GM18867 (cell line): ENCODE data around the gene NPLOC4.

Source experiments
- ATAC-seq: cut with Tn5 transposase; IDR thresholded peaks from one replicate; pipeline ENCODE4 v1.9.1; 2021; ENCODE audit warnings: mild to moderate bottlenecking, moderate library complexity; ENCODE audit not compliant: unreplicated experiment

NPLOC4 gene

DNA sequence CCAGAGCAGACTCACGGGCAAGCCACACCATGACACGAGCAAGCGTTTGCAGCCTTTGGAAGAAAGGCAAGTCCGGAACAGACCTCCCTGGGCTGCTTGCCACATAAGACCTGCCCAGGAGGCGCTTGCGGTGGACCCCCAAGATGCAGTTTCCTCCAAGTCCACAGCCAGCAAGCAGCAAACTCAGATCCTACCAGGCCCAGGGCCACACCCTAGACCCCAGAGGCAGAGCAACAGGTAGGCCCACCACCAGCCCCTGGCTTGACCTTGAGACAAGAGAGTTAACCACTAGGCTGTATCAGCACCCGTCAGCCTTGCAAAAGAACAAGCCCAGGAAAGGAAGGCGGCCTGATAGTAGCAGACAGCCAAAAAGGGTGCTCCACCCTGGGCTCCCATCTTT, 87.1 kb downstream of the NPLOC4 start:
- ATAC-seq: no peak

DNA sequence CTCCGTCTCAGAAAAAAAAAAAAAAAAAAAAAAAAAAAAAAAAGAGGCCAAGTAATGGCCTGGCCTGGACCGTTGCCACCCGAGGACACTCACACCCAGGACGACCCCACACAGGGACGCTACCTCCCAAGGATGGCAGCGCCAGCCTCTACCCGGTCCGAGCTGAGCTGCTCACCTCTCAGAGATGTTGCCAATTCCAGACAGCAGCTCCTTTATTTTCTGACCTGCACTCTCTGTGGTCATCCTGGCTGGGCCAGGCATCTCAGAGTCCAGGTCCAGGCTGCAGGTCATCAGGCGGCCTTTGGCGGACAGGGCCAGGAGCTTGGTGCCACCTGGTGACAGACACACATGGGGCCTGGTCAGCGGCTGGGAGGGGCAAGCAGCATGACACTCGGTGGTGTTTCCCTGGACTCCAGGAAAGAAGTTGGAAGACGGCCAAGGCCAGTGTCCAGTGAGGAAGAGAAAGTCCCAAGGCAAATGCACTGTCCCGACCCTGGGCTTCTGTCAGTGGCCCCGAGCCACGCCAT, 87.8 kb downstream of the NPLOC4 start:
- no peak for ATAC-seq

DNA sequence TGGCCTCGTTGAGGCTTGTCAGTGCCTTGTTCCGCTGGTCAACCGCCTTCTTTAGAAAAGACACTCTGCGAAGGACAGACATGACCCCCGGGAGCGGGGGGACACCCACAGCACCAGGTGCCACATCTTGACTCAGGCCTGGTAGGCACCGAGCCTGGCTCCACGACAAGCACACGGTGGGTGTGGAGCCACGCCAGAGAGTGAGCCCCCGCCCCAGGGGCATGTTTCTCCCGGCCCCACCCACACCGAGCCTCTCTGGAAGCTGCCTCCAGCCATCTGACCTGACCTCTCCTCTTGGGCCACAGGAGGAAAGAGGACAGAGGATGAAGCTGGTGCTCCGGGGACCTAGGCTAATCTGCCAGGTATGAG, 89.3 kb downstream of the NPLOC4 start:
- no peak for ATAC-seq

DNA sequence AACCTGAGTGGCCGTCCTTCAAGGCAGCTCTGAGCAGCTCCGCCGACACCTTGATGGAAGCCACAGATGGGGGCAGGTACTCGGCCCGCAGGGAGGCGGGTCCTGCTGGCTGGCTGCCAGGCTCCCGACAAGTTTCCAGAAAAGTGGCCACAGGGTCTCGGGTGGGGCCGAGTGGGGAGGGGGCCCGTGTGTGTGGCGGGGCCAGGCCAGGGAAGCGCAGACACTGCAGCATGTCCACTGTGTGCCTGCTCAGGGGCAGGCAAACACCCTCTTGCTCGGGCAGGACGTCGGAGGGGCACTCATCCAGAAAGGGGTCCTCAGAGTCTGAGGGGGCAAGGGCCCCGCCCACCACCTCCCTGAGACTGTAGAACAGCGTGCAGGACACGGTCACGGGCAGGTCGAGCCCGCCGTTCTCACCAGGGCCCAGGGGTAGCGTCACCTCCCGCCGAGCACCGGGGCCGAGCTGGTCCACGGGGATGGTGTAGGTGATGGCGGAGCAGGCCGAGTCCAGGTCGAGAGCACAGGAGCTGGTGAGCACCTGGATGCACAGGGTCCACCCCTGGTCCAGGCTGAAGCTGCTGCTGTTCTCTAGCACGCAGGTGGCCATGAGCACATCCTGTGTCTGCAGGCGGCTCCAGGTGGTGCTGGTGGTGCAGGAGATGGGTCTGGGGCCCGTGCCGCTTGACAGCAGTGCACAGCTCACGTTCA, 89.9 kb downstream of the NPLOC4 start:
- ATAC-seq: no peak

DNA sequence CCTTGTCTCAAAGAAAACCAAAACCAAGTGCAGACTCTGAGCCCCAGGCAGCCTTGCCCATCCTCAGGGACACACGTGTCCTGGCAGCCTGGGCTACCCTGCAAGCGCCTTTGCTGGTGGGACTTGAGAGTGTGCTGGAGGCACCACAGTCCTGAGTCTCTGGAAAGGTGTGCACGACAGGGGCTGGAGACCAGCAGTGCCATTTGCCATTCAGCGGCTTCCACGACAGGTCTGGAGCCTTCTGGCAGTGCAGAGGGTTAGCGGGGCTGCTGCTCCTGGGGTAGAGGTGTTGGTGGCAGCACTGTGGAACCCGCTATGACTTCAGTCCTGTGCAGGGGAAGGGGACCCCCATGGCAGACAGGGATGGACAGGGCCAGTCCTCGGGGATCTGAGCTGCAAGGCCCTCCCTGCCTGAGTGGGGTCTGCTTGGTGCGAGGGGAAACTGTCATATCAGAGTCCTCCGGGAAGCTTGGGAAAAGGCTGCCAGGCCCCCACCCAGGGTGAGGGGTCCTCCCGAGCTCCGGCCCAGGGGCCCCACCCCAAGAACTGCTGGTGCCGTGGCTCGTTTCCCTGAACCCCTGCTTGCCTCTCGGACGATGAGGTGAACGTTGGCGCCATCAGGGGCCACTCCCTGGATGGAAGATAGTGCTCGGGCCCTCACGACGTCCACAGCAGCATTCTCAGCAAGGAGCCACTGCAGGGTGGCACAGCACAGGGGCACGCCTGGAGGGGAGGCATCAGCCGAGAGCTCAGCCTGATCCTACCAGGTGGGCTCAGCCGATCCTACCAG, 91.6 kb downstream of the NPLOC4 start:
- ATAC-seq: no peak

DNA sequence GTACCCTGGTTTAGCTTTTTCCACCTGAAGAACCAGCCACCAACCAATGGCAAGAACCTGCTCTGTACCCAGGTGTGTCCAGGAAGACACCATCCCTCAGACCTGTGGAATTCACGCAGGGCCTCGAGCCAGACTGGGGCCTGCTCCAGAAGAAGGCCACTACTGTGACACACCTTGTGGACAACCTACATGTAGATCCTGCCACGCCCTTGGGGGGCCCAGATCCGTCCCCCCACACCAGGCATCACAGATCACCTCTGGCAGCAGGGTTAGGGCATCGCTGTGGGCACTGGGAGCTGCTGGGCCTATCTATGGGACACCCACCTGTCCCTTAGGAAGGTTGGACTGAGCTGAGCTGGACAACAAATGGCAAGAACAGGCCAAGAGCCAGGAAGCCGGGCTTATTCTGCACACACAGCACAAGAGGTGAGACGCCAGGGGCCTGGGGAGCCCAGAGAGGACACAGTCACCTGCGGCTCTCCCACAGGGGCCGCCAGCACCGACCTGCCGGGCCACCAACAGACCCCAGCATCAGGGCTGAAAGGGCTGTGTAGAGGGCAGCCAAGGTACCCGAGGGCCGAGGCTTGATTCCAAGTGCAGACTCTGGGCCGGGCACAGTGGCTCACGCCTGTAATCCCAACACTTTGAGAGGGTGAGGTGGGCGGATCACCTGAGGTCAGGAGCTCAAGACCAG, 92.5 kb downstream of the NPLOC4 start:
- ATAC-seq: no peak

DNA sequence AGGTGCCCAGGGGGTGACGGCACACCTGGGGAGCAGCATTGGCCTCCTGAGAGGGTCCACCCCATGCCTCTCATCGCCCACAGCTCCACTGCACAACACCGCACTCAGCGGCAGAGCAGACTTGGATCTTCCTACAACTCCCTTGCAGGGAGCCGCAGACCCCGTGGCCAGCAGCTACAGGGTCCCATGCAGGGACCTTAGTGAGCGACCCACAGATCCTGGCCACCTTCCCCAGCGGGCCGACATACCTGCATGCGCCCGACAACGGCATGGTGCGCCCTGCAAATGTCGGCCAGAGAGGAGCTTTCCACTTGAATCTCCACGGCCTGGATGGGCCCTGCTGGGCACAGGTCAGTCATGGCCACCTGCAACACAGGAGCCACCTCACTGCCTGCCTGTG, 93.2 kb downstream of the NPLOC4 start:
- ATAC-seq: no peak

DNA sequence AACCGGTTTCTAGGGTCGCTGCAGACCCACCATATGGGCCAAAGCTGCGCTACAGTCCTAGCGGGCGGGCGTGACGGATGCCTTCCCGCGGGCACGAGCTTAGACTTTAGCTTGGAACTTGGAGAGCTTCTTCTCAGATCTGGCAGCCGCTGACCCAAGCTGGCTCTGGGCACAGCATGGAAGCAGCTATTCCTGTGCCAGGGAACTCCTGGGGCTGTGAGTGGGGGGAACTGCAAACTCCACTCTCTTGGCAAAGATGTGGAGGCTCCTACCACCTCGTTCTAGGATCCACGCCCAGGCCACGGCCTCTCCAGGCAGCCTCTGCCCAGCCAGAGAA, 93.6 kb downstream of the NPLOC4 start:
- ATAC-seq: no peak

DNA sequence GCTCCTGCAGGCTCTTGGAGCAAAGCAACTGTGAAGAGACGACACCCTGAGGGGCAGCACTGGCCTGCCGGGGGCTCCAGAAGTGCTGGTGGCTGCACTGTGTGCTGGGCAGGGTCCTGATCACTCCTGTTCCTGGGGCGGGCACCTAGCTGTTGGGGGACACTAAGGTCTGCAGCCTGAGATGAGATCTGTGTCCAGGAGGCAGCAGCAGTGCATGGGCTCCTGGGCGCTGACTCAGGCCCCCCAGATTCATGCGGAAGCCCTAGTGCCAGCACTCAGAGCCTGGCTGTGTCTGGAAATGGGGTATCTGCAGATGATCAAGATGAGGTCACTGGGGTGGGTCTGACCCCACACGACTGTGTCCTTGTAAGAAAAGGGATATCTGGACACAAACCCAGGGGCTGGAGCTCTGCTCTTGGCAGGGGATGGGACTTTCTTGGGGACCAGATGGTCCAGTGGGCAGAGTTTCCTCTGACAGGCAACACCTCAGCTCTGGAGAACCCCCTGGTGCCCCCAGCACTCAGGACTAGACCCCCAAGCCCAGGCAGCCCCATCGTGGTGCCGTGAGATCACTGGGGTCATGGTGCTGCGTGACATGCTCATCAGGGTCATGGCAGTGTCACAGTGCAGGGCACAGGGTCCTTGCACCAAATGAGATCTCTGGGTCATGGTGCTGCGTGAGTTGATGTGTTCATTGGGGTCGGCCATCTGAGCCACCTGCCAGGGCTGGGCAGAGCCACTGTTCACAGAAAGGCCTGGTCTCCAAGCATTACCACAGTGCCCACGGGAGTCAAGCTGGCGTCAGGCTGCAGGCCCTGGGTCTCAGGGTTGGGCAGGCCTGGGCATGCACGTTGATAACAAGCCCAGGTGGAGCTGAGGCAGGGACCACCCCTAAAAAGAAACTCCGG, 94.2 kb downstream of the NPLOC4 start:
- ATAC-seq: no peak

DNA sequence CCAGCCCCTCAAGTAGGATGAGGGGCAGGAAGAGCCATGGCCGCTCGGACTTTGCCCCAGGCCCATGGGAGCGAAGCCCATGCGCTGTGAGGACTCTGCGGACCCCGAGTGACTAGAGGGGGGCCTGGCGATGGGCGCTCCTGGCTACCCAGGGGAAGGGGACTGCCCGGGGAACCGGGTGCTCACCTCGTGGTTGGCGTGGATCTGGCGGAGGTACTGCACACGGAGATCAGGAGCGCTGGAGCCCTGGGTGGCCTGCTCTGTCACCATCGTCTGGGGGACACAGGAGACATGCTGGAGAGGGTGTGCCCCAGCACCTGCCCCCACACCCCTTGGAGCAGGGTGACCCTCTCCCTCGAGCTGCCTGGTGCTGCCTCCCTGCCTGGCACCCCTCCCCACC, 95.8 kb downstream of the NPLOC4 start:
- no peak for ATAC-seq

DNA sequence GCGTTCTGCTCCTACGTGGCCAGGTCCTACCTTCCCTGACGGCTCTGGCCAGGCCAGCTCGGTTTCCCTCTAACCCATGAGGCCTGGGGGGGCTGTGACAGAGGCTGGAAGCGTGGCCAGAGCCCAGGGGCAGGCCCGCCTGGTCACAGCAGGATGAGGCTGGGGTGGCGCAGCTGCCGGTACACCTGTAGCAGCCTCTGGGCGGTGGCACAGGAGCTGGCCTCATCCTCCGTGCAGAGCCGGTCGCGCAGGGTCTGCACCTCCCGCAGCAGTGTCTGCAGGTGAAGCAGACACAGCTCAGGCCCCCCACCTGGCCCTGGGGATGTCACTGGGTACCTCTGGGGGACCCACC, 96.3 kb downstream of the NPLOC4 start:
- no peak for ATAC-seq

DNA sequence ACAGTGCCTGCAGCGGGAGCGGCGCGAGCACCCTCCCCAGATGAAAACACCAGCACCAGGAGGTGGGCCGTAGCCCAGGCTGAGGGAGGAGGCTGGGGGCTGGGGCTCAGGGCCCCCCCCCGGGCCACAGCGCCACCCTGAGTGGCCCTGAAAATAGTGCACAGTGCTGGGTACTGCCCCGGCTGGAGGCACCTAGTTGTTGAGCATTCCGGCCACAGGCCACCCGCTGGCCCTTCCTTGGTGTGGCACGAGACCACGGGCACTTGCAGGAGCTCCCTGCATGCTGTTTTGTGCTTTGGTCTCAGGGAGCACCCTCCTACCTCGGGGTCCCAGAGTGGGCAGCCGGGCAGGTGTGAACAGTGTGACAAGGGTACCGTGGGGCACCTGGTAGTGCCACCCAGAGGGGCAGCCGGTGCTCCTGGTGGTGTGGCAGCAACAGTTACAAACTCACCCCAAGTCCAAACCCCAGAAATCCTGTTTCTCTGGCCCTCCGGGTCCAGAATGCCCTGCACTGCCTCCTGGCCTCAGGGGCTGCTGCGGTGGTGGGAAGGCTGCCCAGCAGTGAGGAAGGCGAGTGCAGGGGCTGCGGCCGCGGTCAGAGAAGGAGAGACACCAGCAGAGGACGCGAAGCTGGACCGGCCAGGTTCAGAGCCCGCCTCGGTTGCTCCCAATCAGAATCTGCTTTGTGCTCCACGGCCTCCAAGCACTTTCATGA, 96.8 kb downstream of the NPLOC4 start:
- ATAC-seq: no peak

DNA sequence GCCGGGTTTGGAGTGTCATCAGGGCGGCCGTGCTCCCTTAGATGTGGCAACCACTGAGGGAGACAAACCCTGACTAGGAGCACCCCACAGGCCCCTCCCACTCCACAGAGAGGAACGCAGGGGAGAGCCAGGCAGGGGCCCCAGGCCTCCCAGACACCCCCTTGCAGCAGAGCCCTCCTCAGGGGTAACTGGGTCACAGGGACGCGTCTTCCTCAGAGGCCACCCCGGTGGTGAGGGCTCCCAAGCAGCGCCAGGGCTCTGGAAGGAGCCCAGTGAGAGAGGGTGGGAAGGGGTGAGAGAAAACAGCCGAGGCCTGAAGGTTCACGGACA, 97.4 kb downstream of the NPLOC4 start:
- ATAC-seq: no peak

DNA sequence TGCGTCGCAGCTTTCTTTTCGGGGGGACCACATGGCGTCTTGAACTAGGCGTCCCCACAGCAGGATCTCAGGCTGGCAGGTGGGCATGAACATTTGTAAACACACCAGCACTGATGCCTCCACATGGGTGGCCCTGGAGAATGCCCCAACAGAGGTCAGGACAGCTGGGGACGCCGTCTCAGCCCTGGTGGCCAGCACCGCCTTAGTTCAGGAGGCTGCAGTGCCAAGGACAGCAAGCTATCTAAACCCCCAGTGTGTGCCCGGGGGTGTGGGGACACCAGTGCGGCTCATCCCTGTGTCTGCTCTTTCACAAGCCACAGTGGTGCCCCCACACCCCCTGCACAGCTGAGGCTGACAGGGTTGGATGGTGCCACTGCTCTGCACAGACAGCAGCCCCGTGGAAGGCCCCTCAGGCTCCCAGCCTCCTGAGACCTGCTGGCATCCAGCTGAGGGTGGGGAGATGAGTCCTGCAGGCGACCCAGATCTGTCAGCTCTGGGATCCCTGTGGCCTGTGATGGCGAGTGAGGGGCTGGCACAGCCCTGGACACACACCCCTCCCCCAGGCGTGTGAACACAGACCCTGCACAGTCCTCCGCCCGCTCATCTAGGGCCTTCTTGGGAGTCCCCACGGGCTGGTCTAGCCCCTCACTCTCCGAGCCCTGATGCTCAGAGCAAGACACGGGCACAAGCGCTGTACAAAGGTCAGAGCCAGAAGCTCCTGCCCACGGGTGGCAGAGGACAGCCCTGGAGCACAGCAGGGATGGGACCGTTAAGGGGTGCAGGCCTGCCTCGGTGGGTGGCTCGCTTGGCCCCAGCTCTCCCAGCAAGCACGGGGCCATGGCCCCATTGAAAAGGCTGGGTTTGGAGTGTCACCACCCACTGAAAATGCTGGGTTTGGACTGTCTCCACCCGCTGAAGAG, 98.0 kb downstream of the NPLOC4 start:
- ATAC-seq: no peak

DNA sequence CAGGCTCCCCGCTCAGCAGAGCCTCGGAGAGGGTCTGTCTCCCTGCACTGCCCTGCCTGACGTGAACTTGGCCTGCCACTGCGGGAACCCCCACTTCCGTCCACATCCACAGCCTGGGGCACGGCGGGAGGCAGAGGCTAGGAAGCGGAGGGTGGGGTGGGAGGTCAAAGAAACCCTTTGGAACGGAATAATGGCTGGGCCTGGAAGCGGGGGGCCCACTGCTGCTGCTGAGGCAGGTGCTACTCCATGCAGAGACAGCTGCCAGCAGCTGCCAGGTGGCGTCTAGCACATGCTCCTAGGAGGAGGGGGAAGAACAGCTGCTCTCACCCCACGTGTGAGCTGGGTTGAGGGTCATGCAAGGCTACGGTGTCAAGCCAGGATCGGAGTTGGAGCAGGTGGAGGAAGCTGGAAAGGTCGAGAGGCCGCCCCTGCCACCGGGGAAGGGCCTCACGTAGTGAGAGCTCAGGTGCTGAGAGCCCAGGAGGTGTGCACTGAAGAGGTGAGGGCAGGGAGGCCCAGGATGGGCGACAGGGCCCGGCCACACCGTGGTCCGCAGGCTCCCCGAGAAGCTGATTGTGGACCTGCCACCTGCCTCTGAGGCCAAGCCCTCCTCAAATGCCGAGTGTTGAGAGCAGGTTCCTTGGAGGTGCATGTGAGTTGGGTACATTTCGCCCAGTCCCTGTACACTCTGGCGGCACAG, 98.9 kb downstream of the NPLOC4 start:
- no peak for ATAC-seq

DNA sequence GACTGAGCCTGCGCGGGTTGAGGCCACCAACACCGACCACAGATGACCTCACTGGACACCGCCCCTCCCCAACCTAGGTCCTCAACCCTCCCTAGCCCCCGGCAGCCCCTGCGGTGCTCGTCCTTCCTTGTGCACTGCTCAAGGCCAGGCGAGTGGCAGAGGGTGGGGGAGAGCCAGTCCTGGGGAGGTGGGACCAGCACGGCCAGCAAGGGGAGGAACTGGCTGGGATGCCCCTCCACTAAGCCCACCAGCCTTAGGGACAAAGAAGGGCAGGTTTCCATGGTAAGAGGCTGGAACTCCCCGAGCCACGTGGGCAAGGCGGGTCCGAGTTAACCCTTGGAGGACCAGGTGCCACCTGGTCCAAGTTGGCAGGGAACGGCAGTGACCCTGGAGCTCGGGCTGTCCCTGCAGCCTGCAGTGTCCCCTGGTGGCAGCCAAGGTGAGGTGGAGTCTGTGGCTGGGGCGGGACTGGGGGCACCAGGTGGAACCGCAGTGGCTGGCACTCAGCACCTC, 99.5 kb downstream of the NPLOC4 start:
- ATAC-seq: no peak

DNA sequence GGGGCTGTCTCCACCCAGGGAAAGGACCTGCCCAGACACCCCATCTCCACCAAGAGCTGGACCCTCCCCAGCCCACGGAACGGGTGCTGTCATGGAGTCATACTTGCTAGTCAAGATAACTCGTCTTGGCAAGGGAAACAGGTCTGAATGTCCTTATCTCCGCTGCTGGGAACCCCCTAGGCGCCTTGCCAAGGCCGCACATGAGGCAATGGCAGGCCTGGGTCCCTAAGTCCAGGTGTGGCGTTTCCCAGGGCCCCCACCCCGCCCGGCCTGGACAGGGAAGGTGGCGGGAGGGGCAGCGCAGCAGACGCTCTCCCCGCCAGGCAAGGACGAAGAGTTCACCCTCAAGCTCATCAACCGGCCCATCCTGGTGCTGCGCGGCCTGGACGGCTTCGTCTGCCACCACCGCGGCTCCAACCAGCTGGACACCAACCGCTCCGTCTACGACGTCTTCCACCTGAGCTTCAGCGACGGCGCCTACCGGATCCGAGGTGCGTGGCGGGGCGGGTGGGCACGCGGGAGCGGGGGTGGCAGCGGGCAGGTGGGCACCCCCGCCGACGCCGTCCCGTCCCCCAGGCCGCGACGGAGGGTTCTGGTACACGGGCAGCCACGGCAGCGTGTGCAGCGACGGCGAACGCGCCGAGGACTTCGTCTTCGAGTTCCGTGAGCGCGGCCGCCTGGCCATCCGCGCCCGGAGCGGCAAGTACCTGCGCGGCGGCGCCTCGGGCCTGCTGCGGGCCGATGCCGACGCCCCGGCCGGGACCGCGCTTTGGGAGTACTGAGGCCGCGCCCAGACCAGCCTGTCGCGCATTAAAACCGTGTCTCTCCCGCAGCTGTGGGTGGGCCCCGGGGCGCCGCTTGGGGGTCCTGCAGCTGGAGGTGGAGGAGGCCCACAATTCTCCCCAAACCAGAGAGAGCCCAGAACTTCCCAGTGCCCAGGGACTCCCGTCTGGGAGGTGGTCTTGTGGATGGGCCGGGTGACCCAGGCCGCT, 100.3 kb downstream of the NPLOC4 start:
- no peak for ATAC-seq
